GM13977 (cell line): ENCODE data around the gene DIP2B.

Source experiments
- DNase-seq: peaks from one replicate; pipeline ENCODE4 v3.0.0; 2012; ENCODE audit warnings: low spot score
- CTCF ChIP-seq: IDR thresholded peaks from 2 replicates; pipeline ENCODE4 v1.5.1; 2012; ENCODE audit warnings: mild to moderate bottlenecking, control low read depth; ENCODE audit not compliant: insufficient read depth; ENCODE audit errors: extremely low read depth, missing control alignments
- in situ Hi-C: fragments of 300-500 bp; cut with MboI; formaldehyde crosslinking; loops from one replicate; pipeline ENCODE4 v1.12.0; 2022; ENCODE audit warnings: low sequenced_read_pairs, low pct_unique_long_range_greater_than_20kb, mixed read lengths, inconsistent platforms; ENCODE audit not compliant: unreplicated experiment

Gene DIP2B

DNA sequence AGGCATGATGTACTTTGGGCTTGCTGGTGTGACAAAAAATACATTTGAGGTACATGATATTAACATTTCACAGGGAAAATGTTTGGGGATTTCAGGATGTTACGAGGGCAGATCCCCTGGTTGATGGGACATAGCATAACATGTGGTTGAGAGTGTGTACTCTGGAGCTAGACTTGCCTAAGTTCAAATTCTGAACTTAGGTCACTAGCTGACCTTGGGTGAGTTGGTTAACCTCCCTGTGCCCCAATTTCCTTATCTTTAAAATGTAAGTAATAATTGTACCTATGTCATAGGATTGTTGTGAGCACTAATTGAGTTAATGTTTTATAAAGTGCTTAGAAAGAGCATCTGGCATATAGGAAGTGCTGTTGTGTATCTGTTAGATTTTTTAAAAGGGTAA is 194.4 kb downstream of the DIP2B start:
- in situ Hi-C loops: no loop called here
- TF ChIP-seq CTCF: no peak
- DNase-seq: no peak

DNA sequence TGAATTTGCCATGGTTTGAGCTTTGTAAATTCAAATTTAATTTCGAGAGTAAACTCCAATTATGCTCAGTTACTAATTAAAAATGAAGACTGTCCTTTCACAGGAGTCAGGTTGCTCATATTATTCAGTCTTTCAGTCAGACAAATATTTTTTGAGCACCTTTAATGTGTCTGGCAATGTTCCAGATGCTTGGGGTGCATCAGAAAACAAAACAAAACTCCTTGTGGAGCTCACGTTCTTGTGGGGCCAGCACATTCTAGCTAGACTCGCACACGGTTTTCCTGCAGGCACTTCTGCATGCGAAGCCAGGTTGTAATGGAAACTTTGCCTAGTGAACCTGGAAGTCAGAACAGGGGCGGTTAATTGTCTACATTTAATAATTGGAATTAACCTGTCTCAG is 195.2 kb downstream of the DIP2B start:
- TF ChIP-seq CTCF: no peak
- DNase-seq: no peak
- in situ Hi-C loops: no loop called here

DNA sequence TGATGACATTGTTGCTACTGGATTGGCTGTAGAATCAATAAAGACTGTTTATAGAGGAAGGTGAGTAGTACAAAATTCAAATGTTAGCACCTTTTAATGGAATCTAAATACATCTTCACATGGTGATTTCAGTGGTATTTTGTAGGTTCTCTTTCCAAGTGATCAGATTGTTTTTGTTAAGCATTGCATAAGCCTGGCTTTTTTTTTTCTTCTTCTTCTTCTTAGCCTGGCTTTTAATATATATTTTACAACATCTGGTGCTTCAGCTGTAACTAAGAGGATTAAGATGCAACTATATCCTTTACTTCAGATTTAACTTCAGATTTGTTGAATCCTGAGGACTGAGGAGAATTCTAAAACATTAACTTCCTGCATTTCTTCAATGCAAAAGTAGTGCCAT is 201.8 kb downstream of the DIP2B start:
- in situ Hi-C loops: no loop called here
- TF ChIP-seq CTCF: no peak
- DNase-seq: no peak

DNA sequence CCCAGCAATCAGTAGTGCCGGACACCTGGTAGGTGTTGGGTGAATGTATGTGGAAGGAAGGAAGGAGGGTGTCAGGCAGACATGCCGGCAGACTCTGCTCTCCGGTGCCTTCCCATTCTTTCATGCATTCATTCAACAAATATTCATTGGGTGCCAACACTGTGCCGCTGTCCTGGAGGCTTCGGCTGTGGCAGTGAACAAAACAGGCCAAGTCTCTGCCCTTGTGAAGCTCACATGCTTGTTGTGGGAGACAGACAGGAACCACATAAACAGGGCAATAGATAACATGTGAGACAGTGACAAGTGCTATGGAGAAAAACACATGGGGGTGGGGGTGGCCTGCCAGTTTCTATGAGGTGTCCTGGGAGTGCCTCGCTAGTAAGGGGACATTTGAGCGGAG is 202.6 kb downstream of the DIP2B start:
- TF ChIP-seq CTCF: no peak
- DNase-seq: no peak
- in situ Hi-C loops: no loop called here

DNA sequence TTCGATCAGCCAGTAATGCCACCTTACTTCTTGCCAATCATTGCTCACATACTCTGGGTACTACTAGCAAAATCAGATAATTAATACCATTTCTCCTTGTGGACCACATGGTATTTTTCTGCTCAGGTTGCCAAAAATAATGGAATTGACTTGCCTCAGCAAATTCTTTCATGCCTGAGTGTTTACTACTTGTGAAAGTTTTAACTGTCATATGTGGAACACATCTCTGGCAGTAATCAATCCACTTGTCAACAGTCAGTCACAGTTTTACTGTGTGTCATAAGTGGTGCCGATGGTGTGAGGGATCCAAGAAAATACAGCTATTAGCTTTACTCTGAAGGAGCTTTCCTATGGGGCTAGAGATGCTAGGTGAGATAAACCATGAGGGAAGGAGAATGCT is 203.8 kb downstream of the DIP2B start:
- no peak for TF ChIP-seq CTCF
- in situ Hi-C loops: no loop called here
- DNase-seq: no peak

- in situ Hi-C loops: no loop called here
- no peak for TF ChIP-seq CTCF
- DNase-seq: no peak
Observed at GRCh38 chr12:50711121-50711520, 206.3 kb downstream of the DIP2B start.

GRCh38 chr12:50715174-50715573 is 210.4 kb downstream of the DIP2B start:
- no peak for DNase-seq
- no peak for TF ChIP-seq CTCF
- in situ Hi-C loops: no loop called here
